CD4-positive, alpha-beta T cell (primary cell): Measurements from ENCODE around the gene CNBP. TPM values are rescaled to one million over a fixed set of nuclear protein-coding genes. Genes with fewer than 3 reads are reported as not detected.
A peak's percentile ranks its signal among the peaks of the same experiment; 100 is the strongest.
"Not testable (repeated sequence)": the region's sequence is repeated elsewhere in the genome, so short reads cannot be mapped to it uniquely, and the experiment has no call there.

Experiments used
- ATAC-seq: fragments of 200-7000 bp; cut with Tn5 transposase; one replicate; pipeline ENCODE4 v1.10.0; 2022; ENCODE audit warnings: mild to moderate bottlenecking; ENCODE audit not compliant: poor library complexity
- CTCF ChIA-PET: fragments of 350-600 bp; sonication (Branson Sonifier 250); formaldehyde crosslinking; loops from one replicate; lab custom pipeline; 2021; ENCODE audit warnings: antibody characterized with exemption, inconsistent platforms; lab: Charles Lee
- POLR2A ChIA-PET: fragments of 350-600 bp; sonication (Branson Sonifier 250); formaldehyde crosslinking; loops from one replicate; lab custom pipeline; 2021; ENCODE audit warnings: antibody characterized with exemption, inconsistent platforms; lab: Charles Lee
- DNase-seq, 14 experiments: peaks; one replicate each; pipeline ENCODE4 v3.0.0-alpha.2; 2013 to 2020; ENCODE audit warnings: mixed read lengths in 2 of 14
- H3K27ac ChIP-seq, 2 donors: one replicate each; pipeline versions ENCODE4 v1.5.1 to v1.7.0; 2013; ENCODE audit warnings: low read length in 2 of 2, low read depth in 1 of 2, mild to moderate bottlenecking in 1 of 2
- H3K27me3 ChIP-seq, 2 experiments: 1 replicate in 1 of 2; 2 replicates in 1 of 2; pipeline versions ENCODE4 v1.6.1 to v1.7.0; 2013; ENCODE audit warnings: low read length in 2 of 2, control low read depth in 1 of 2, mild to moderate bottlenecking in 1 of 2, moderate library complexity in 1 of 2; ENCODE audit not compliant: insufficient read depth in 2 of 2, control insufficient read depth in 1 of 2
- H3K36me3 ChIP-seq: one replicate; pipeline ENCODE4 v1.6.1; 2013; ENCODE audit warnings: low read length, control low read depth; ENCODE audit not compliant: insufficient read depth
- H3K4me1 ChIP-seq: one replicate; pipeline ENCODE4 v1.6.1; 2013; ENCODE audit warnings: low read length, control low read depth; ENCODE audit not compliant: insufficient read depth
- H3K4me3 ChIP-seq: one replicate; pipeline ENCODE4 v1.5.1; 2013; ENCODE audit warnings: mild to moderate bottlenecking, low read length, moderate library complexity
- H3K9me3 ChIP-seq, 2 experiments: 1 replicate in 1 of 2; 2 replicates in 1 of 2; pipeline versions ENCODE4 v1.6.1 to v1.7.0; 2013; ENCODE audit warnings: low read length in 2 of 2, mild to moderate bottlenecking in 2 of 2, control low read depth in 1 of 2, moderate library complexity in 1 of 2; ENCODE audit not compliant: control insufficient read depth in 1 of 2, insufficient read depth in 1 of 2
- H3K27ac Mint-ChIP-seq: one replicate; pipeline ENCODE4 v1.8.0; 2020; ENCODE audit warnings: mixed read lengths
- H3K27me3 Mint-ChIP-seq: one replicate; pipeline ENCODE4 v1.8.0; 2021; ENCODE audit warnings: mixed read lengths
- H3K36me3 Mint-ChIP-seq: one replicate; pipeline ENCODE4 v1.8.0; 2021; ENCODE audit warnings: low read depth, mixed read lengths
- H3K4me1 Mint-ChIP-seq: one replicate; pipeline ENCODE4 v1.8.0; 2021; ENCODE audit warnings: low read depth, mixed read lengths
- H3K4me3 Mint-ChIP-seq: one replicate; pipeline ENCODE4 v1.8.0; 2020; ENCODE audit warnings: mild to moderate bottlenecking, mixed read lengths
- H3K9me3 Mint-ChIP-seq: one replicate; pipeline ENCODE4 v1.8.0; 2020; ENCODE audit warnings: mixed read lengths
- intact Hi-C, 2 experiments: fragments of 100-400 bp; cut with DNase I in 1 of 2; cut with micrococcal nuclease in 1 of 2; formaldehyde crosslinking; loops; one replicate each; pipeline versions ENCODE4 v1.15.1 to v1.9.0; 2023 to 2025; cut with DNase I, micrococcal nuclease
- total RNA-seq, 174 experiments: library from RNA in 2 of 174; stranded (reverse) in 2 of 174; gene quantifications; one replicate each; pipeline ENCODE4 v1.2.3 and lab custom pipeline; 2021 to 2026
- TF ChIP-seq, protein P1 (sequence below): fragments of 200-600 bp; IDR thresholded peaks from one replicate; pipeline ENCODE4 v1.8.0; 2022; ENCODE audit warnings: antibody characterized with exemption, mild to moderate bottlenecking

The CNBP gene
- total RNA-seq, 2 experiments from 2014 or later, result 260 to 267 TPM

DNA sequence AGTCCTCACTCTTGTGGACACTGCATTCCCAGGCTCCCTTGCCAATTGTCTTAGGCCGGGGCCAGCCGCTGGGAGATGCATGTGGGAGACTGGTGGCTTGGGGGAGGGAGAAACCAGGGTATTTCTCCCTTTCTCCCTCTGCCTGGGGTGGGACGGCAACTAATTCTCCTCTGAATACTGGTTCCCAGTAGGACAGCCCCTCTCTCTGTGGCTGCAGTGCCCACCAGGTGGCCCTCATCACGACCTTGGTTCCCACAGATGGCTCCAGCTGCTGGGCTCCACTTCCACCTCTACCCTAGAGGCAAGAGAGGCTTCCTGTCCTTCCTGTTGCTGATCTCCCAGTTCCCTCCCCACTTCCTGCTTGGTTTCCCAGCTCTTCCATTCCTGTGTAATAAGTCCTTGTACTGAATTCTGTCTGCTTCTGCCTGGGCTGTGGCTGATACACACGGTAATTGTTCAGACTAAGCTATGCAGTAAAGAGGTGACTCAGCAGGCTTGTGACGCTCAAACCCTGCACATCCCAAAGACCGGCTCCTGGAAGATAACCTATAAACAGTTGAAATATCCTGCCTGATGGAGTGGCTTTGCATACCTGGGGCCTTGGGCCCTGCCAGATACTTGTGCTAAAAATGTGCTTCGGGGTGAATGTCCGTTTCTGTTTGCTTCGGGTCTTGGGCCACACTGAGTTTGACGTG is 45.3 kb upstream of the CNBP start:
- intact Hi-C loops, result no loop called here
- no peak overlapping the region for H3K27ac Mint-ChIP-seq

DNA sequence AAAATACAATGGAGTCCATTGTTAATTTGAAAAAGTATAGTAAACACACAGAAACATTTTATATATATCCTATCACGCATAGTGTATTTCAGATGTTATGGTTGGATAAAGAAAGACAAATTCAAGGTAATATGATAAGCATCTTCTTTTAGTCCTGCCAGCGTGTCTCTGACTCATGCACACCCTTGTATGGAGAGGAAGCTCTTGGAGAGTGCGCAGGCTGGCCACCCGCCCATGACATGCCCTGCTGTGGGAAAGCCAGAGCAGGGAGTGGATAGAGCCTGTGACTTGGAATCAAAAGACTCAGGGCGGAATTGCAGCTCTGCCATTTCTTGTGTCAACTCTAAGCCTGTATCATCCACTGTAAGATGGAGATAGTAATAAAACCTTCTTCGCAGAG is 42.7 kb upstream of the CNBP start:
- intact Hi-C loops, result no loop called here
- Histone ChIP-seq H3K27me3 (no peaks in the 10 kb centered on the region), H3K4me1 (peaks cover 31% of the 10 kb centered on the region), H3K4me3 (no peak overlapping the region), H3K36me3 (no peaks in the 10 kb centered on the region), H3K9me3 (no peaks in the 10 kb centered on the region), H3K27ac (no peak overlapping the region)
- Mint-ChIP-seq H3K4me3 (no peak overlapping the region), H3K27ac (no peak overlapping the region), H3K4me1 (peaks cover 29% of the 10 kb centered on the region), H3K27me3 (no peaks in the 10 kb centered on the region), H3K9me3 (no peaks in the 10 kb centered on the region), H3K36me3 (no peaks in the 10 kb centered on the region)
- ChIA-PET CTCF (no interaction called here), POLR2A (interaction anchor here (2.4 kb wide), 1 partner anchor 23 kb away, joined by 9 read pairs; the partner anchor contains the start of gene COPG1)
- TF ChIP-seq, protein P1, sequence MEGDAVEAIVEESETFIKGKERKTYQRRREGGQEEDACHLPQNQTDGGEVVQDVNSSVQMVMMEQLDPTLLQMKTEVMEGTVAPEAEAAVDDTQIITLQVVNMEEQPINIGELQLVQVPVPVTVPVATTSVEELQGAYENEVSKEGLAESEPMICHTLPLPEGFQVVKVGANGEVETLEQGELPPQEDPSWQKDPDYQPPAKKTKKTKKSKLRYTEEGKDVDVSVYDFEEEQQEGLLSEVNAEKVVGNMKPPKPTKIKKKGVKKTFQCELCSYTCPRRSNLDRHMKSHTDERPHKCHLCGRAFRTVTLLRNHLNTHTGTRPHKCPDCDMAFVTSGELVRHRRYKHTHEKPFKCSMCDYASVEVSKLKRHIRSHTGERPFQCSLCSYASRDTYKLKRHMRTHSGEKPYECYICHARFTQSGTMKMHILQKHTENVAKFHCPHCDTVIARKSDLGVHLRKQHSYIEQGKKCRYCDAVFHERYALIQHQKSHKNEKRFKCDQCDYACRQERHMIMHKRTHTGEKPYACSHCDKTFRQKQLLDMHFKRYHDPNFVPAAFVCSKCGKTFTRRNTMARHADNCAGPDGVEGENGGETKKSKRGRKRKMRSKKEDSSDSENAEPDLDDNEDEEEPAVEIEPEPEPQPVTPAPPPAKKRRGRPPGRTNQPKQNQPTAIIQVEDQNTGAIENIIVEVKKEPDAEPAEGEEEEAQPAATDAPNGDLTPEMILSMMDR, result no peak
- ATAC-seq (no peak), DNase-seq (peak in 2 of 14 experiments; percentile 53 to 60)

More for the DNA sequence above, 45.3 kb upstream of the CNBP start:
- CTCF ChIA-PET, result no interaction called here
- Histone ChIP-seq H3K4me1 (peaks cover 31% of the 10 kb centered on the region), H3K9me3 (no peaks in the 10 kb centered on the region), H3K27me3 (no peaks in the 10 kb centered on the region), H3K4me3 (no peak overlapping the region), H3K27ac (no peak overlapping the region), H3K36me3 (no peaks in the 10 kb centered on the region)
- Mint-ChIP-seq H3K36me3 (no peaks in the 10 kb centered on the region), H3K4me3 (no peak overlapping the region), H3K4me1 (peaks cover 29% of the 10 kb centered on the region), H3K9me3 (no peaks in the 10 kb centered on the region), H3K27me3 (no peaks in the 10 kb centered on the region)
- DNase-seq (peak in 1 of 14 experiments; percentile 17), ATAC-seq (no peak)
- TF ChIP-seq, protein P1, result no peak
- POLR2A ChIA-PET, result no interaction called here

DNA sequence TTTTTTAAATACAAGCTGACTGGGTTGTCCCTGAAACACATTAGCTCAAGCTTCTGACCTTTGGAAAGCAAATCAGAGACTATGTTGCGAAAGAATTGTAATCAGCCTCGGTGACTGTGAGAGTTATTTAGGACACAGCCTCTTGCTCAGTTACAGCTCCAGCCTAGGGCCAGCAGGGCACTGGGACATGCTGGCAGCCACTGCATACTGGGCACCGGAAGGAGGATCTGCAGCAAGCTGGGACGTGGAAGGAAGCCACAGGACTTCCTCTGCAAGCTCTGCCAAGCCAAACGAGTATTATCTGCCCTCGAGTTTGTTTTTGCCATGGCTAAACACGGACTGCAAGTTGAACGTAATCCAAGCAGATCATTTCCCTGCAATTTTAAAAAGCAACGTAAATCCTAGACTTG is 41.3 kb upstream of the CNBP start:
- peak overlapping the region in 1 of 2 donors; percentile 30 for H3K27ac ChIP-seq
- H3K4me1 ChIP-seq, result peaks cover 31% of the 10 kb centered on the region
- DNase-seq (peak in 5 of 14 experiments; percentile 5 to 59 (median 24)), ATAC-seq (no peak)
- Mint-ChIP-seq H3K27ac (peak overlapping the region; percentile 80), H3K36me3 (no peaks in the 10 kb centered on the region), H3K4me3 (peak overlapping the region; percentile 20), H3K27me3 (no peaks in the 10 kb centered on the region), H3K9me3 (no peaks in the 10 kb centered on the region), H3K4me1 (peaks cover 29% of the 10 kb centered on the region)
- no peaks in the 10 kb centered on the region for H3K9me3 ChIP-seq
- H3K4me3 ChIP-seq, result no peak overlapping the region
- ChIA-PET POLR2A (interaction anchor here (1.3 to 2.4 kb wide), 3 partner anchors 25 to 172 kb away, joined by 3 to 9 read pairs (median 9); partner anchors contain the start of genes CNBP and COPG1), CTCF (interaction anchor here (1.4 to 1.6 kb wide), 2 partner anchors 20 to 255 kb away, joined by 3 to 7 read pairs; no protein-coding TSS in a partner anchor)
- H3K27me3 ChIP-seq, result no peaks in the 10 kb centered on the region
- no peaks in the 10 kb centered on the region for H3K36me3 ChIP-seq
- TF ChIP-seq, protein P1, result no peak
- intact Hi-C loops, result no loop called here

DNA sequence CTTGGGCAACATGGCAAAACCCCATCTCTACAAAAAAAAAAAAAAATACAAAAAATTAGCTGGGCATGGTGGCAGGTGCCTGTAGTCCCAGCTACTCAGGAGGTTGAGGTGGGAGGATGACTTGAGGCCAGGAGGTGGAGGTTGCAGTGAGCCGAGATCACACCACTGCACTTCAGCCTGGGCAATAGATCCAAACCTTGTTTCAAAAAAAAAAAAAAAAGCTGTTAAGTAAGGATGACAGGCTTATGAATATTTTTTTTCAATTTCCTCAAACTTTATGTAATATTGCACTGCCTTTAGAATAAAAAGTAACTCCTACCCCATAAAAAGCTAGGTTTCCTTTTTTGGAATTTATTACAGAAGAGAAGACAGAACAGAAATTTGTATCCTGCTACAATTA is 40.7 kb upstream of the CNBP start:
- H3K4me3 ChIP-seq, H3K4me3 Mint-ChIP-seq, DNase-seq, ATAC-seq, H3K36me3 ChIP-seq, H3K36me3 Mint-ChIP-seq, H3K9me3 ChIP-seq, intact Hi-C loops, H3K9me3 Mint-ChIP-seq, H3K27me3 Mint-ChIP-seq, H3K27me3 ChIP-seq: not testable (repeated sequence)
- peak overlapping the region; percentile 80 for H3K27ac Mint-ChIP-seq
- peaks cover 30% of the 10 kb centered on the region for H3K4me1 ChIP-seq
- peak overlapping the region in 1 of 2 donors; percentile 30 for H3K27ac ChIP-seq
- peaks cover 29% of the 10 kb centered on the region for H3K4me1 Mint-ChIP-seq
- ChIA-PET POLR2A (interaction anchor here (0.7 to 2.4 kb wide), 4 partner anchors 25 to 171 kb away, joined by 3 to 9 read pairs (median 6); partner anchors contain the start of genes CNBP and COPG1), CTCF (interaction anchor here (0.7 to 1.6 kb wide), 3 partner anchors 21 to 769 kb away, joined by 3 to 7 read pairs (median 3); no protein-coding TSS in a partner anchor)
